Psoas muscle (tissue), 8 donors: ENCODE data around the gene KIRREL3. TPM values are rescaled to one million over a fixed set of nuclear protein-coding genes. Genes with fewer than 3 reads are reported as not detected.

Experiments used
- ATAC-seq, 4 donors: fragments of 200-7000 bp; cut with Tn5 transposase; one replicate each; pipeline ENCODE4 v1.9.1; 2020; ENCODE audit warnings: moderate library complexity in 3 of 4, mild to moderate bottlenecking in 2 of 4
- DNase-seq, 2 donors: peaks; one replicate each; pipeline ENCODE4 v3.0.0-alpha.2; 2020
- H3K27ac ChIP-seq: fragments of 200-600 bp; one replicate; pipeline ENCODE4 v1.8.0; 2022
- H3K27me3 ChIP-seq, 3 donors: fragments of 200-600 bp in 1 of 3; one replicate each; pipeline versions ENCODE4 v1.6.1 to v1.8.0; 2013 to 2022; ENCODE audit warnings: low read length in 2 of 3, mild to moderate bottlenecking in 2 of 3, moderate library complexity in 1 of 3; ENCODE audit not compliant: insufficient read depth in 3 of 3
- H3K36me3 ChIP-seq, 2 donors: fragments of 200-600 bp in 1 of 2; one replicate each; pipeline versions ENCODE4 v1.6.1 to v1.8.0; 2013 to 2022; ENCODE audit warnings: low read depth in 1 of 2, mild to moderate bottlenecking in 1 of 2, moderate library complexity in 1 of 2; ENCODE audit not compliant: insufficient read depth in 1 of 2
- H3K4me1 ChIP-seq: fragments of 200-600 bp; one replicate; pipeline ENCODE4 v1.8.0; 2022
- H3K4me3 ChIP-seq: fragments of 200-600 bp; one replicate; pipeline ENCODE4 v1.8.0; 2022; ENCODE audit warnings: mild to moderate bottlenecking
- H3K9me3 ChIP-seq: fragments of 200-600 bp; one replicate; pipeline ENCODE4 v1.8.0; 2022
- WGBS, 3 donors: extraction: QIAGEN DNeasy Blood & Tissue Kit; methylation state at CpG; one replicate each; pipeline versions ENCODE4 v1.1.6 to v1.1.7; 2013; 5-methylcytosine and 5-hydroxymethylcytosine counted together
- intact Hi-C, 2 donors: fragments of 100-400 bp; cut with DNase I; formaldehyde crosslinking; loops; one replicate each; pipeline versions ENCODE4 v1.11.0 to v1.14.2; 2022
- polyA plus RNA-seq, 3 donors: library from polyadenylated mRNA; stranded (reverse); fragments of 200-250 nt; gene quantifications; one replicate each; pipeline ENCODE4 v1.2.3, GENCODE V29; 2013
- total RNA-seq, 4 donors: library from RNA; stranded (reverse); fragmentation: NEBNext Ultra II Directional in 2 of 4; extraction: Animal tissue kit (Norgen Biotek cat#: 25700) in 2 of 4; gene quantifications; one replicate each; pipeline versions ENCODE4 v1.2.1 to v1.2.4, GENCODE V29; 2021 to 2023
- TF ChIP-seq, protein P1 (sequence below): fragments of 200-600 bp; IDR thresholded peaks from one replicate; pipeline ENCODE4 v1.8.0; 2022; ENCODE audit warnings: antibody characterized with exemption
- donor health status: healthy with polysubstance abuse.
- donor health status: DM: no; HTN: no; CAD: no; lungs with moderate emphysema.
- donor health status: Bipolar disorder and iron deficiency.
- donor health status: healthy.
- donor health status: DM: yes; HTN: yes; CAD: no.
- donor health status: DM: no; HTN: no; CAD: no.
- donor health status: DM: no; HTN: no; CAD: no.
- donor health status: DM: yes; HTN: yes; CAD: no.

Gene KIRREL3
- total and polyA plus RNA-seq, 7 donors: 0.04 TPM; not detected in 6

DNA sequence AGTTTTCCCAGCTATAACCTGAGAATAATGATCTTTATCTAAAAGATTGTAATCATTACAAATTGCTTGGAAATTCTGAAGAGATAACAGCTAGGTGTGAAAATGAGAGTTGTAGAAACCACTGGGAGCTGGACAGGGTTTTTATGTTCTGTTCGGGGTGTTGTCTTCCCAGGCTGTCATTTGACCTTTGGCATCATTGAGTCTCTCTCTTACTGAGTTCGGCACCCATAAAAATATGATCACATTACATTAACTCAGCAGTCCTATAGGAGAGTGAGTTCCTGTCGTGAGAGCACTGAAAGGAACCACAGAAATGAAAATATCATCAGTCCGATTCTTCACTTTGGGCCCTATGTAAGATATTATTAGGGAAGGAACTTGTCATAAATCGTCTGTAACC lies 29.3 kb downstream of the KIRREL3 start:
- ATAC-seq: no peak

DNA sequence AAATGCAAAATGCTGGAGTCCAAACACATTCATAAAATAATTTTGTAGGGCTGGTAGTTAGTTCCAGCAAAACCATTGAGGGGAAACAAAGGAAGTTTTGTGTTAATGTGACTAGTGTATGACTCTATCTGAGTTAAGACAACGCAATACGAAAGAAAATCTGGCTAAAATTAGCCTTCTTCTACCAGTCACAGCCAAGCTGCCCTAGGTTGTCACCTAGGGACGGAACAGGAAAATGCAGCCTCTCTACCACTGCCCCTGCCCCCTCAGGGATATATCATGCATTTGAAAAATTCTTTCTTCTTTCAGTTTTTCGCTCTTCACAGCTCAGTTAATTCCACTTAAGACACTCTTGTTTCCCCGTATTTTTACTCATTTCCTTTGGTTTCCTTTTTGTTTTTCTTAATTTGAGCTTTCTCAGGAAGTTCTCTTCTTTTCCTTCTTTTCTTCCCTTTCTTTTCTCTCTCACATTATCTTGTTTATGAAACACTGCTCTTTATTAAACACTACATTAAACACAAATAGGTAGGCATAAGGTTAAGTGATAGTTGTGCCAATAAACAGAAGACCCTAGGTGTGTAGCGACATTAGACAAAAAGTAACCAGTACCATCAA lies 30.6 kb downstream of the KIRREL3 start:
- peaks cover 0 to 20% (median 5%) of the 10 kb centered on the region in 3 donors for H3K27me3 ChIP-seq
- intact Hi-C loops: loop anchor here in 1 of 2 donors (5.0 kb wide), 1 partner anchor 363 kb away; no protein-coding TSS in a partner anchor
- DNase-seq: no peak
- no peaks in the 10 kb centered on the region for H3K9me3 ChIP-seq
- WGBS, 3 donors: 30 to 38% (median 31%) methylated on average over 6 of the region's 6 CpGs
- no peaks in the 10 kb centered on the region for H3K4me1 ChIP-seq
- H3K4me3 ChIP-seq: no peak overlapping the region
- H3K36me3 ChIP-seq: no peaks in the 10 kb centered on the region
- TF ChIP-seq, protein P1, sequence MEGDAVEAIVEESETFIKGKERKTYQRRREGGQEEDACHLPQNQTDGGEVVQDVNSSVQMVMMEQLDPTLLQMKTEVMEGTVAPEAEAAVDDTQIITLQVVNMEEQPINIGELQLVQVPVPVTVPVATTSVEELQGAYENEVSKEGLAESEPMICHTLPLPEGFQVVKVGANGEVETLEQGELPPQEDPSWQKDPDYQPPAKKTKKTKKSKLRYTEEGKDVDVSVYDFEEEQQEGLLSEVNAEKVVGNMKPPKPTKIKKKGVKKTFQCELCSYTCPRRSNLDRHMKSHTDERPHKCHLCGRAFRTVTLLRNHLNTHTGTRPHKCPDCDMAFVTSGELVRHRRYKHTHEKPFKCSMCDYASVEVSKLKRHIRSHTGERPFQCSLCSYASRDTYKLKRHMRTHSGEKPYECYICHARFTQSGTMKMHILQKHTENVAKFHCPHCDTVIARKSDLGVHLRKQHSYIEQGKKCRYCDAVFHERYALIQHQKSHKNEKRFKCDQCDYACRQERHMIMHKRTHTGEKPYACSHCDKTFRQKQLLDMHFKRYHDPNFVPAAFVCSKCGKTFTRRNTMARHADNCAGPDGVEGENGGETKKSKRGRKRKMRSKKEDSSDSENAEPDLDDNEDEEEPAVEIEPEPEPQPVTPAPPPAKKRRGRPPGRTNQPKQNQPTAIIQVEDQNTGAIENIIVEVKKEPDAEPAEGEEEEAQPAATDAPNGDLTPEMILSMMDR: peak; percentile 19
- ATAC-seq: no peak
- no peak overlapping the region for H3K27ac ChIP-seq

More for the DNA sequence above, 29.3 kb downstream of the KIRREL3 start:
- Histone ChIP-seq H3K36me3 (no peaks in the 10 kb centered on the region), H3K9me3 (no peaks in the 10 kb centered on the region), H3K4me3 (no peak overlapping the region), H3K4me1 (no peaks in the 10 kb centered on the region), H3K27me3 (peaks cover 0 to 23% (median 5%) of the 10 kb centered on the region in 3 donors), H3K27ac (no peak overlapping the region)
- WGBS, 3 donors: 59 to 64% (median 63%) methylated on average over 5 of the region's 5 CpGs
- no peak for DNase-seq
- intact Hi-C loops: loop anchor here in 1 of 2 donors (5.0 kb wide), 1 partner anchor 364 kb away; no protein-coding TSS in a partner anchor
- TF ChIP-seq, protein P1: no peak

DNA sequence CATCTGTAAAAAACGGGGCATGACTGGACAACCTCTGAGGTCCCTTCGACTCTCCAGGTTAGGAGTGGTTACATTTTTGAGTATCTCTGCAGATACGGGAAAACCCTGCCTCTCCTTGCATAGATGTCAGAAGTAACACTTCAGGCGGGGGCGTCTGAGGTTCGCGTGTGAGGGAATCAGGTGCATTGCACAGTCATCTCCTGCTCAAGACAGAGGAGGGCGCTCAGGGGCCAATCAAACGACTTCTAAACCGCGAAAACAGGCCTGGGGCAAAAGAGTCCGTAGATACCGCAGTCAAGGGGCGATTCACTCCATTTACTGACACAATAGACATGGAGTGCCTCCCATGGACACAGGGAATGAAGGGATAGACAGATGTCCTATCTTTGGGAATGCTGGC lies 31.7 kb downstream of the KIRREL3 start:
- Histone ChIP-seq H3K27me3 (peaks cover 0 to 20% (median 5%) of the 10 kb centered on the region in 3 donors), H3K4me1 (no peaks in the 10 kb centered on the region), H3K27ac (no peak overlapping the region), H3K4me3 (no peak overlapping the region), H3K9me3 (no peaks in the 10 kb centered on the region), H3K36me3 (no peaks in the 10 kb centered on the region)
- ATAC-seq (no peak), DNase-seq (no peak)
- intact Hi-C loops: no loop called here
- TF ChIP-seq, protein P1: no peak
- WGBS, 3 donors: 39 to 46% (median 41%) methylated on average over 14 of the region's 14 CpGs

DNA sequence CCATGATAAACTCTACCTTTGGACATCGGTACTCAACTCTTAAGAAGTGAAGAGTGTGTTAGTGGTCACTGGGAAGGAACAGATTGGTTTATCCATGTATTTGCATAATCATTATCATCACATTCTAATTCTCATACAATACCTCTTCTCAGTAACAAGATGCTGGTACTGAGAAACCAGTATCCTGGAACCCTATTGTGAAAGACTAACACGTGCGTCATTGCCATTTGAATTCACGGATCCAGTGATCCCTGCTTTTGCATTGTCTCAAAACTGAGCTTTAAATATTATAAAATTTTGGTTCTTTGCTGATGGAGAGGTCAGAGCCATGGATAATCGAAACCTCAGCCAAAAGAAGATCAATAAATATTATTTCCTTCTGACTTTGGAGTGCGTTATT lies 35.2 kb downstream of the KIRREL3 start:
- Histone ChIP-seq H3K9me3 (no peaks in the 10 kb centered on the region), H3K27ac (no peak overlapping the region), H3K4me1 (no peaks in the 10 kb centered on the region), H3K4me3 (no peak overlapping the region), H3K27me3 (peaks cover 0 to 10% (median 5%) of the 10 kb centered on the region in 3 donors), H3K36me3 (no peaks in the 10 kb centered on the region)
- TF ChIP-seq, protein P1: no peak
- 73 to 76% (median 73%) methylated on average over 6 of the region's 6 CpGs for WGBS, 3 donors
- intact Hi-C loops: no loop called here
- no peak for ATAC-seq
- no peak for DNase-seq
